Measurements from ENCODE around the gene MED8.
"Not testable (repeated sequence)": the region's sequence is repeated elsewhere in the genome, so short reads cannot be mapped to it uniquely, and the experiment has no call there.

The MED8 gene

DNA sequence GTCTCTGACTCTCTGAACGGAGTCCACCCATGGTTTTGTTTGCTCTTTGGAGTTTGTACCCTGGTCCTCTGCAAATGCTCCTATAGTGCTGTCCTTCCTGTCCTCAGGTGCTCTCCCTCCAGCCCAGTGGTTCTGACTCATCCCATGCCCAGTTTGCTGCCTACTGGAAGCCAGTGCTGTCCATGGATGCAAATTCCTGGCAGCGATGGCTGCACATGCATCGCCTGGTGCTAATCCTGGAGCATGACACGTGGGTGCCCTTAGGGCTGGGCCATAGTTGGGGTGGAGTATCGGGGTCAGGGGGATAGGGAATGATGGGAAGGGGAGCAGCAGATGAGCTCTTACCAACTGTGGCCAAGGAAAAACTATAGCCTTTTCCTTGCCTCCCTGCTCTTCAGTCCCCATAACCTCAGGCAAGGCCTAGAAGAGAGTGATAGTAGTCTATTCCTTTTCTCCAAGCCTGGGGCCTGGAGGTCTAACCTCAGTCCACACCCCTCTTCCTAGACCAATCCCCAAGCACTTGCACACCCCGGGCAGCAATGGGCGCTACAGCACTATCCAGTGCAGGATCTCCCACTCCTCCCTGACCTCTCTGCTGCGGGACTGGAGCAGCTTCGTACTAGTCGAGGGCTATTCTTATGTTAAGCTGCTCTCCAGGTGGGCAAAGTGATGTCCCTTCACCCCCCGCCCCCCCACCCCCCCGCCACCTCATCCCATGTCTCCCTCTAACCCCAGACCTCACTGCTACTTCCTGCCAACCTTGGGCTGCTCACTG, 32.6 kb upstream of the MED8 start:
- no peak for FAIRE-seq

DNA sequence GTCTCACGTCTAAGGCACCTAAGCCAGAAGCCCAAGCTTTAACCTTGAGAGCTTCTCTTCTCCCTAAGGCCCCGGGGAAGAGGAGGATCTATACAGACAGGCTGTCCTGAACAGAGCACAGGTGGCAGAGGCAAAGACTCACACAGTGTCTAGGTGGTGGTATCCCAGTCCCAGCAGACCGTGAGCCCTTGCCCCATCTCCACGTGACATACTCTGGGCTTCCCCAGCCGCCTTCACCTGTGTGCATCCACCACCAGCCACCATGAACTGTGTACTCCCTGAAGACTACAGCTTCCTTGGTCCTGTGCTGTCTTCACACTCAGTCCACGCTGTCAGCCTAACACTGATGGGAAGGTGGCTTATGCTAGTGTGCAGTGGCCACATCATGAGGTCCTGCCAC, 31.8 kb upstream of the MED8 start:
- no peak for FAIRE-seq

DNA sequence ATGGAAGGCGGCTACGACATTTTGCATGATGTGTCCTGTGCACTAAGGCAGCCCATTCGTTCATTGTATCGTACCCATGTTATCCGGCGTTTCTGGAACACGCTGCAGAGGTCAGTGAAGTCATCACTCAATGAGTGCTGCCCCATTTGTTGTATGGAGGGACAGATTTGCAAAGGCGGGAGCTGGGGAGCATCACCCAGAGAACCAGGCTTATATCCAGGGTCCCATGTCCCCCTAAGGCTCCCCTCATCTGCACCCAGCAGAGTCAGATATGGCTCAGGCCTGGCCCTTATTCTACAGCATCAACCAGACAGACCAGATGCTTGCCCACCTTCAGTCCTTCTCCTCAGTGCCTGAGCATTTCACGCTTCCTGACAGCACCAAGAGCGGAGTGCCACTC, 31.3 kb upstream of the MED8 start:
- FAIRE-seq = no peak

DNA sequence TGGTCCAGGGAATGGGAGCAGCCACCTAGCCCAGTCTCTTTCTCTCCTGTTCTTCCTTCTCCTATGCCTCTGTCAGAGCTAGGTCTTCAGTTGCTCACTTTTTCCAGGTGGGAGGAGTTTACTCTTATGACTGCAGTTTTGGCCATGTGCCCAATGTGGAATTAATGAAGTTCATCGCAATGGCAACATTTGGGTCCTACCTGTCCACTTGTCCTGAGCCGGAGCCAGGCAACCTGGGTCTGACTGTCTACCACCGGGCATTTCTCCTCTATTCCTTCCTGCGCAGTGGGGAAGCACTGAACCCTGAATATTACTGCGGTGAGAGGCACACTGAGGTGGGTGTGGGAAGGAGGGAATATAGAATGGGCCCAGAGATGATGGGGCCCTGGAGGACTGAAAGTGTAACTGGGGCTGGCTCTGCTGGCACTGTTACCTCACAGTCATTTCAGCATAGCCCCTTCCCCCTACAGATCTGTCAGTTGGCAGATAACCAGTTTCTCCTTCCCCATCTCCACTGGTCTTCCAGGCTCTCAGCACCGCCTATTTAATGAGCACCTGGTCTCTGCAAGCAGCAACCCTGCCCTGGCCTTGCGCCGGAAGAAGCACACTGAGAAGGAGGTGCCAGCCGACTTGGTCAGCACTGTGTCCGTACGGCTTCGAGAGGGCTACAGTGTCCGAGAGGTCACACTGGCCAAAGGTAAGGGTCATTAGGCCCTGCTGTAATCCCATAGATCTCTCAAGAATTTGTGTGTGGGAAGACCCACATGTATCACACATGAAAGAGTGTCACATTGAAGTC, 30.2 kb upstream of the MED8 start:
- no peak for FAIRE-seq

DNA sequence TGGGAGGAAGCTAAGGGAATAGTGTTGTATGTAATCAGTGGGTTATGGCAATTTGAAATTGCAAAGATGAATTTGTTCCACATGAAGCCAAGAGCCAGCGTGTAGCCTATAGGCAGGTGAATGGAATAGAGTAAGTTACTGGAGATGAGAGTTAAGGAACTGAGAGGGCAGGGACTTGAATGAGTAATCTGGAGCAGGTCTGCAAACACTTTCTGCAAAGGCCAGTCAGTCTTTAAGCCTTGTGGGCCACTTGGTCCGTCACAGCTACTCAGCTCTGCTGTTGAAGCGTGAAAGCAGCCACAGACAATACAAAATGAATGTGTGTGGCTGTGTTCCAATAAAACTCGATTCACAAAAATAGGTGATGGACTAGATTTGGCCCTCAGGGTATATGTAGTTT, 29.3 kb upstream of the MED8 start:
- FAIRE-seq = no peak

DNA sequence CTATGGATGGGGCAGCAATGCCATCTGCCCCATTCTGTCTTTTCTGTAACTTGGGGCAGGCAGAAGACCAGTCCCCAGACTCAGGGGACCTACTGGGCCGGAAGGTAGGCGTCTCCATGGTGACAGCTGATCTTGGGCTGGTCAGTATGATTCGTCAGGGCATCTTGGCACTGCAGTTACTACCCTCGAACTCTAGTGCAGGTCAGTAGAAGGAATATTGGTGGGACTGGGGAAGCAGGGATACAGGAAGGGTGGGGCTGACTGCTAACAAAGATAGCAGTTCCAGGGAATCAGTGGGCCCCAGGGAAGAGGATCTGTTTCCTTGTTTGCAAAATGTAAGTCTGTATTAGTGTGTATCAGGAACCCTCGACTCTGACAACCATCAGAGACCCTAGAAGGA, 26.3 kb upstream of the MED8 start:
- no peak for FAIRE-seq

DNA sequence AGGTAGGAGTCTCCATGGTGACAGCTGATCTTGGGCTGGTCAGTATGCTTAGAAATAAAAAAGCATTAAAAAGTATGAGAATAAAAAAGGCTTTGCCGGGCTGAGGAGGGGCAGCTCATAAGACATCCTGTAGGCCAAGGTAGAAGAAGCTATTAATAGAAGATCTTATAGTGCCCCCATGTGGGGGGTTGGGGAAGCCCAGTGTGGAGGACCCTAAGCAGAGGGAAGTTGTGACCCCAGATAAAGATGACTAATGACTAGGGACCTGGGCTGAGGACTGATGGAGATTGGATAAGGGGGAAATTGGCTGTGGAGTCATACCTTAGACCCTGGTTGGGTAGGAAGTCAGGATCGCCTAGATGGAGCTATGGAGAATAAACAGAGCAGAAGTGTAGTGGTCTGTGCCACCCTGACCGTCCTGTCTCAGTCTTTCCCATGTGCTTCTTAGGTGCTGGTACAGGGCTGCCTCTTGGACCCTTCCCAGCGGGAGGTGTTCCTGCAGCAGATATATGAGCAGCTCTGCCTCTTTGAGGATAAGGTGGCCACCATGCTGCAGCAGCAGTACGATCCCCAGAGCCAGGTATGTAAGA, 25.1 kb upstream of the MED8 start:
- no peak for FAIRE-seq

DNA sequence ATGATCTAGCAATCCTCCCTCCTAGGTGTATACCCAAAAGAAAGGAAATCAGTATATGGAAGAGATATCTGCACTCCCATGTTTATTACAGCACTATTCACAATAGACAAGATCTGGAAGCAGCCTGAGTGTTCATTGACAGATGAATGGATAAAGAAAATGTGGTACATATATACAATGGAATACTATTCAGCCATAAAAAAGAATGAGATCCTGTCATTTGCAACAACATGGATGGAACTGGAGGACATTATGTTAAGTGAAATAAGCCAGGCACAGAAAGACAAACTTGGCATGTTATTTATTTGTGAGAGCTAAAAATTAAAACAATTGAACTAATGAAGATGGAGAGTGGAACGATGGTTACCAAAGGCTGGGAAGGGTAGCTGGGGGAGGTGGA, 23.8 kb upstream of the MED8 start:
- not testable (repeated sequence) for FAIRE-seq

DNA sequence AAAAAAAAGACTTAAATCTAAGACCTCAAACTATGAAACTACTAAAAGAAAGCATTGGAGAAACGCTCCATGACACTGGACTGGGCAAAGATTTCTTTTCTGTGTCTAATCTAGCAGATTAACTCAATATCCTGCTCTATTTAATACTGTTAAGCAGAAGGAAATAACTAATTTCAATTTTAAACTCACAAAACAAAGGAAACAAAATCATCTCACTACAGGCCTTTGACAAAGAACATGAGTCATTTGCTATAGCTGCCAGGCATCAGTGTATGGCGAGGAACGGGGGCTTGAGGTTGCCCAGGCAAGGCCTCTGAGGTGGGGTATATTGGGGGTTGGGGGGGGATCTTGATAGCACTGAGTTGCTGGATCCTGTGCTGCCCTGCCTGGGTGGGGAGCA, 21.0 kb upstream of the MED8 start:
- no peak for FAIRE-seq

DNA sequence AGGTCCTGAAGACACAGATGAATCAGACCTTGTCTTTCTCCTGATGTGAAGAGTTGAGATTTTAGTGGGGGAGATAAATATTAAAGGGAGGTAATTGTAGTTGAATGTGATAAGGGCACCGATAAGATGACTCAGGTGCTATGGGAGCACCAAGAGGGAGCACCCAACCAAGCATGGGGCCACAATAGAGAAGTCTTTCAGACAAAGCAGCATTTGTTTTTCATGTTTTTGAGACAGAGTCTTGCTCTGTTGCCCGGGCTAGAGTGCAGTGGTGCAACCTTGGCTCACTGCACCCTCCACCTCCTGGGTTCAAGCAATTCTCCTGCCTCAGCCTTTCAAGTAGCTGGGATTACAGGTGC, 16.3 kb upstream of the MED8 start:
- FAIRE-seq = no peak

DNA sequence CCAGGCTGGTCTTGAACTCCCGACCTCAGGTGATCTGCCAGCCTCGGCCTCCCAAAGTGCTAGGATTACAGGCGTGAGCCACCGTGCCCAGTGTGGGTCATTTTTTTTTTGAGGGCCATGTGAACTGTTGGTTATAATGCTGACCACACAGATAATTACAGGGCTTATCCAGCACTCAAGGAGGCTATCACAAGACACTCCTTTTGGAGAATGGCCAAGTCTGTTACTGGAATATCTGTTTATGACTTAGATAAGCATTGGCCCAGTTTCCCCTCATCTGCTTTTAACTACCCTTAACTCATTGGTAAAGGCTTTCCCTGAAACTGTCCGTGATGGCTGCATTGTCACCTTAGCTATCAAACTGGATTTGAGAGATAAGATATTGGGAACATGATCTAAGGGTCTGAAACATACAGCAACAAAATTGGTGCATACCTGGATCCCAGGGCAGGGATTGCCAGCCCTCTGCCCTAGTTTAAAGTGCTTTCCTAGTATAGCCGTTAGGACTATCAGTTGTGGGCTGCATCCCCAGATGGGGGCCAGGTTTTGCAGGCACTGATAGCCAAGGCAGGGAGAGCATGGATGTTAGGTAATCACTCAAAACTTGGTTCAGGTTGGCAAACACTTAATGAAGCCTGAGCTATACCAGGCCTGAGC, 15.7 kb upstream of the MED8 start:
- FAIRE-seq = no peak

DNA sequence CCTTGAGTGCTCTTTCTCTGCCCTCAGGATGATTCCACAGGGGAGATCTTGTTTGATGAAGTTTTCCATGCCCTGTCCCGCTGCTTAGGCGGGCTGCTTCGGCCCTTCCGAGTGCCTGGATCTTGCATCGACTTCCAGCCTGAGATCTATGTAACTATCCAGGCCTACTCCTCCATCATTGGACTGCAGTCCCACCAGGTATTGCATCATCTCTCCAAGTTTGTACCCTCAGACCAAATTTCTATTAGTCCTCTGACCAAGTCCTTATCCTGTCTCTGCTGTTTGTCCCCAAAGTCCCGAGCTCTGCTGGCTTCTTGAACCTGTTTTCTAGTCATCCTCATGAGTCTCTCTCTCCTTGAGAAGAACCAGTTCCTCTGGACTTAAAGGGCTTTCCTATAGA, 14.8 kb upstream of the MED8 start:
- FAIRE-seq = no peak

DNA sequence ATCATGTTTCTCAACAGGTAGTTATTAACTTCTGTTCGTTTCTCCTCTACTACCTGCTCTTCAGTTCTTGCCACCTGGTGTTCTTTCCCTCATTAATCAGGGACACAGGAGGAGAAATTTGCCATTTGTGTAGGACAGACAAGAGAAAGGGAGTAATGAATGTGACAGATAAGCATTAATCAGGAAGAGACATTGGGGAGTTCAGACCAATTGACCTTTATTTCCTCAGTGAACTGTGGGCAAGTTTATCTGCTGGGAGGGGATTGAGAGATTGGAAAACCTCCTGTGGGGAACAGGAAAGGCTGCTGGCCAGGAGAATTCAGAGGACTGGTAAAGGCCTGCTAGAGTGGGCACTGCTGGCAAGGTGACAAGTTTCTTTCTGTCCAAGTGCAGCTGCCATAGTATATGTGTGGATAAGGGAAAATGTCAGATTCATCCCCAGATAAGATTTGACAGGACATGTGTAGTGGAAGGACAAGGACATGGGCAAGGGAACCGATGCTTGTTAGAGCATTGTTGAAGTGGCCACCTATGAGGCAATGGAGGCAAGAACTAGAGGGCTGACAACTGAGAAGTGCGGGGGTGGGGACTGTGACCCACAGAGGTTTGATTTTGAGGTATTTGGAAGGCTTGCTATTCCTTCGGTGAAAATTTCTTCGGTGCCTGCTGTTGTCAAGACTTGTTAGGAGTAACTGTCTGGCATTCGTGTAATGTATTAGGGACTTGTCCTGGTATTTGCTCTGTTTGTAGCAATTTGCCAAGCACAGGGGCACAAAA, 12.7 kb upstream of the MED8 start:
- FAIRE-seq = no peak

DNA sequence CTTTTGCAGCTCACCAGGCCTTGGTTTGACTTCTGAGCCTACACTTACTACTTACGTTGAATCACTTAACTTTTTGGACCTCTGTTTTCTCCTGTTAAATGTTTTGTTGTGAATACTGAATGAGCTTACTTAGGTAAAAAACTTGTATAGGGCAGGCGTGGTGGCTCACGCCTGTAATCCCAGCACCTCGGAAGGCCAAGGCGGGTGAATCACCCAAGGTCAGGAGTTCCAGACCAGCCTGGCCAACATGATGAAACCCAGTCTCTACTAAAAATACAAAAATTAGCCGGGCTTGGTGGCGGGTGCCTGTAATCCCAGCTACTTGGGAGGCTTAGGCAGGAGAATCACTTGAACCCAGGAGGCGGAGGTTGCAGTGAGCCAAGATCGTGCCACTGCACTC, 10.8 kb upstream of the MED8 start:
- not testable (repeated sequence) for FAIRE-seq

DNA sequence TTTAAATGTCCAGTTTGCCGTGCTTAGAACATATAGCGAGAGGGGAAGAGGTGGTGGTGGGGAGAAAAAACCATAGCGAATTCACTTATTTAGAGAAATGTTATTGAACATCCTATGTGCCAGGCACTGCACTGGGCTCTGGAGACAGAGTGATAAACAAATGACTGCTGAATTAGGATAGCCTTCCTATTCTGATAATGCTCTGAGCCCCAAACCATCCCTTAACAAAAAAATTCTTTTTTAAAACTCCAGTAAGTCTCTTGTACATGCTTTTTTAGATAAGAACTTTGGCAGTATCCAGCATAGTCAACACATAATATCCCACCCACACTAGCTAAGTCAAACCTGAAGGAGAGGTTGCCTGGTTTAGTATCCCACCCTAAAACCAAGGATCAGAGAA, 8.6 kb upstream of the MED8 start:
- no peak for FAIRE-seq

DNA sequence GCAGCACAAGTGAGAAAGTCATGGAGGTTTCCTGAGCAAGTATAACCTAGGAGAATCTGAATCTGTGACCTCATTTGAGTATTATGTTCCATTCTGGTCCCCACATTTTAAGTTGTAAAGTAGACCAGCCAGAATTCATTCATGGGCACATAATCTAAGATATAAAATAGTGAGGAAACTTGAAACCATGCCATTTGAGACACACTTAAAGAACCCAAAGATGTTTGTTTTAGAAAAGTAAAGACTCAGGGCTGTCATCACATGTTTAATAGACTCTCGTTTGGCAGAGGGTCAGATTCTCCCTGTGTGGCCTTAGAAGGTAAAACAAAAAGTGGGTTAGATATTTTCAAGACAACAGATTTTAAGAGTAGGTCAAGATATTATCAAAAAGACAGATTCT, 6.5 kb upstream of the MED8 start:
- no peak for FAIRE-seq

DNA sequence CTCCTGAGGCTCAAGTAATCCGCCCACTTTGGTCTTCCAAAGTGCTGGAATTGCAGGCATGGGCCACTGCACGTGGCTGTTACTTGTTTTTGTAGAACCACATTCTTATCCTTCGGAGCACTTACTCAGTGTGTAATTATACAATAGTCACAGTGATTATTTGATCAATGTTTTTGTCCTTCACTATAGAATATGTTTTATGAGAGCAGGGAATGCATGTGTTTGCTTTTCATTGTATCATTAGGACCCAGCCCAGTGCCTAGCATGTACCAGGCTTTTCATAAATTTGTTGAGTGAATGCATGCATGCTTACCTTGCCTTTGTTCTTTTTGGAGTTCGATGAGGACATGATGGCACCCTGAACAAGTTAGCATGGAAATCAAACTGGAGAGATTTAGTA, 5.9 kb upstream of the MED8 start:
- FAIRE-seq = no peak

DNA sequence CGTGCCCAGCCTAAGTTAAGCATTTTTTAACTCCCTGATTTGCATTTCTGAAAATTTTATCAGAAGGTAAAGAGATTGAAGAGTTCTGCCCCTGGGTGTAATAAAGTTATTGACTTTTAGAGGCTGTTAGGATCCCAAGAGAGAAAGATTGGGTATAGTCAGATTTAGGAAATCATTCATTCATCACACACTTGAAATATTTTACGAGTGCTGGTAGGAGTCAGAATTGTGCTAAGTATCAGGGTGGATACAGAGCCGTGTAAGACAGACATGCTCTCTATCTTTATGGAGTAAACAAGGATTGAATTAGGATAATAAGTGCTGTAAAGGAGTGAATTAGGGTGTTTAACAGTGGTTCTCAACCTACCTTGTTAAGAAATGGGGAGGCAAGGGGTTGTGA, 3.1 kb upstream of the MED8 start:
- FAIRE-seq = no peak

DNA sequence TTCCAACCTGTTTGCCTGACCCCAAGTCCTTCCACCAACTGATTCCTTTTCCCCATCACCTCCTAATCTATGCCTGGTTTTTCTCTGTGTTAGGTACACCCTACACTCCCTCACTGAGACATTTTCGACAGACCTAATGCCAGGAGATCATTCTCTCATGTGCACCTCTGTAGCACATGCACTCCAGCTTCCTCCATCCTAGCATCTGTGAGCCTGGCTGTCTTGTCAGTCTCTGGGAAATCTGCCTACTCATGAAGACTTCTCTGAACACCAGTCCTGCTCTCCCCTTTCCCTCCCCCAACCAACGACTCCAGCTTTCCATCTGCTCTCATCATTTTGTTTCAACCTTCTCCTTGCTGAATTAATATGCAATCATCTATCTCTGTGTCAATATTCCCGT, 987 bp downstream of the MED8 start:
- FAIRE-seq = no peak

DNA sequence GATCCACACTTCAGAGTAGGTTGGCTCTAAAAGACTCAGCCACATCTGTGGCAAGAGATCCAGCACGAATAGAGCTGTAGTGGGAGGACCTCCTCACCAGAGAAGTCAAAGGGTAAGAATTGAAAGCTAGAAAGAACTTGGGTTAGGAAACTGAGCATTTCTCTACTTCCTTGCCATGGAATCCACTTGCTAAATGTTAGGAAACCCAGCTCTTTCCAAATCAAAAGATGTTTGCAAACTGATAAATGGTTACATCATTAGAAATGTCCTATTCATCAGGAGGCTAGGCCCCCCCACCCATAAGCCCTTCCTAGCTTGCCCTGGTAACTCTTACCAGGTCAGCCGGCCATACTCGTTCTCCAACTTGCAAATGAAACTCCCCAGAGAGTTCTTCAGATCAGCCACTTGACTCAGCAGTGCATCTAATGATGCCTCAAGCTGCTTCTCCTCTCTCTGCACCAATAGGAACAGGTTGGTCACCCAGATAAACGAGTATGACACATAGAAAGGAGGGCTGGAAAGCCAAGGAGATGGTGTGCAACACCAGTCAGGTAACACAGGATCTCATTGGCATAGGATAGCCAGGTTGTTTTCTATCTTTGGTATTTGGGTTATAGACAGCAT, 1.5 kb downstream of the MED8 start:
- FAIRE-seq = no peak

DNA sequence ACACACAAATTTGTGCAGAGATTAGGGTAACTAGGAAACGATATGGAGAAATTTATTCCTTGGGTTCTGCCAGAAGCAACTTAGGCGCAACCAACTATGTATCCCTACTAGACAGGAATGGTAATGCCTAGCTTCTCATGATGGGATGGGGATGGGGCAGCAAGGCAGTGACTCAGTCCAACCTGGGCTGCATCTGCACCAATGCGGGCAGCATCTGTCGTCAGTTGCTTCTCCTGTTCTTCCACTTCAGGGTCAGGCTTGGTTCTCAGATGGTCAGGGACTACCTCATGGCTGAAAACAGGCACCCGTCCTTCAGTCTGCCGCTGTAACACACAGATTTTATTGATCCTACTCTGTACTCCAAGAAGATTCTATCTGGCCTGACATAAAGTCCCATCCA, 2.9 kb downstream of the MED8 start:
- FAIRE-seq = no peak

DNA sequence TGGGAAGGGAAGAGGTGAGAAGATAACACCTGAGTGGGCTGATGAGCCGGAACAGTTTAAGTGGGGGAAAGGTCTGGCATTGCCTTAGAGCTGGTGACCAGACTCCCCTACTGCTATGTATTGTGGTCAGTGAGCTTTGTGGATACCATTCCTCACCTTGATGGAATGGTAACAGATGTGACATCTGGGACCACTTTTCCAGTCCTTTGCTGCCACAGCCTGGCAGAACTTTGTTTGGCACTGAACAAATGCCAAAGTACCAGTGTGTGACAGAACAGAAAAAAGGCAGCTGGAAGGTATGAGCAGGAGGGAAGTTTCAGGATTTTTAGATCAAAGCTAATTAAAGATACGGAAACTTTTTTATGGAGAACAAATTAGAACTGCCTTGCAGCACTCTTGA, 6.2 kb downstream of the MED8 start:
- no peak for FAIRE-seq
